ENCODE data around the gene MUC6.
"Not testable (repeated sequence)": the region's sequence is repeated elsewhere in the genome, so short reads cannot be mapped to it uniquely, and the experiment has no call there.

DNA sequence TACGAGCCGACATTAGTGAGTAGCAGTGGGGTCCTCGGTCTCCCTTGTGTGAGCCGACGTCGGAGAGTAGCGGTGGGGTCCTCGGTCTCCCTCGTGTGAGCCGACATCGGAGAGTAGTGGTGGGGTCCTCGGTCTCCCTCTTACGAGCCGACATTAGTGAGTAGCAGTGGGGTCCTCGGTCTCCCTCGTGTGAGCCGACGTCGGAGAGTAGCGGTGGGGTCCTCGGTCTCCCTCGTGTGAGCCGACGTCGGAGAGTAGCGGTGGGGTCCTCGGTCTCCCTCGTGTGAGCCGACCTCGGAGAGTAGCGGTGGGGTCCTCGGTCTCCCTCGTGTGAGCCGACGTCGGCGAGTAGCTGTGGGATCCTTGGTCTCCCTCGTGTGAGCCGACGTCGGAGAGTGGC lies 61.1 kb downstream of the MUC6 start:
- TF ChIP-seq, protein P1, sequence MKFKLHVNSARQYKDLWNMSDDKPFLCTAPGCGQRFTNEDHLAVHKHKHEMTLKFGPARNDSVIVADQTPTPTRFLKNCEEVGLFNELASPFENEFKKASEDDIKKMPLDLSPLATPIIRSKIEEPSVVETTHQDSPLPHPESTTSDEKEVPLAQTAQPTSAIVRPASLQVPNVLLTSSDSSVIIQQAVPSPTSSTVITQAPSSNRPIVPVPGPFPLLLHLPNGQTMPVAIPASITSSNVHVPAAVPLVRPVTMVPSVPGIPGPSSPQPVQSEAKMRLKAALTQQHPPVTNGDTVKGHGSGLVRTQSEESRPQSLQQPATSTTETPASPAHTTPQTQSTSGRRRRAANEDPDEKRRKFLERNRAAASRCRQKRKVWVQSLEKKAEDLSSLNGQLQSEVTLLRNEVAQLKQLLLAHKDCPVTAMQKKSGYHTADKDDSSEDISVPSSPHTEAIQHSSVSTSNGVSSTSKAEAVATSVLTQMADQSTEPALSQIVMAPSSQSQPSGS (CRISPR knock-in tag; IDR thresholded peaks at IDR 0.05), result not testable (repeated sequence)
- TF ChIP-seq ZNF507 (tag; conservative IDR thresholded peaks at IDR 0.05); PRMT5 (CRISPR knock-in tag; IDR thresholded peaks at IDR 0.05); RBM39 (optimal IDR thresholded peaks at IDR 0.05; ENCODE audit: low read depth, low read length): not testable (repeated sequence)
- TF ChIP-seq, protein P2, sequence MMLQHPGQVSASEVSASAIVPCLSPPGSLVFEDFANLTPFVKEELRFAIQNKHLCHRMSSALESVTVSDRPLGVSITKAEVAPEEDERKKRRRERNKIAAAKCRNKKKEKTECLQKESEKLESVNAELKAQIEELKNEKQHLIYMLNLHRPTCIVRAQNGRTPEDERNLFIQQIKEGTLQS (IDR thresholded peaks at IDR 0.05), result not testable (repeated sequence)
- TF ChIP-seq, protein P2 (CRISPR knock-in tag; conservative IDR thresholded peaks at IDR 0.05), result not testable (repeated sequence)
- TF ChIP-seq, protein P3, sequence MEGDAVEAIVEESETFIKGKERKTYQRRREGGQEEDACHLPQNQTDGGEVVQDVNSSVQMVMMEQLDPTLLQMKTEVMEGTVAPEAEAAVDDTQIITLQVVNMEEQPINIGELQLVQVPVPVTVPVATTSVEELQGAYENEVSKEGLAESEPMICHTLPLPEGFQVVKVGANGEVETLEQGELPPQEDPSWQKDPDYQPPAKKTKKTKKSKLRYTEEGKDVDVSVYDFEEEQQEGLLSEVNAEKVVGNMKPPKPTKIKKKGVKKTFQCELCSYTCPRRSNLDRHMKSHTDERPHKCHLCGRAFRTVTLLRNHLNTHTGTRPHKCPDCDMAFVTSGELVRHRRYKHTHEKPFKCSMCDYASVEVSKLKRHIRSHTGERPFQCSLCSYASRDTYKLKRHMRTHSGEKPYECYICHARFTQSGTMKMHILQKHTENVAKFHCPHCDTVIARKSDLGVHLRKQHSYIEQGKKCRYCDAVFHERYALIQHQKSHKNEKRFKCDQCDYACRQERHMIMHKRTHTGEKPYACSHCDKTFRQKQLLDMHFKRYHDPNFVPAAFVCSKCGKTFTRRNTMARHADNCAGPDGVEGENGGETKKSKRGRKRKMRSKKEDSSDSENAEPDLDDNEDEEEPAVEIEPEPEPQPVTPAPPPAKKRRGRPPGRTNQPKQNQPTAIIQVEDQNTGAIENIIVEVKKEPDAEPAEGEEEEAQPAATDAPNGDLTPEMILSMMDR (IDR thresholded peaks at IDR 0.05 in 2 of 3, conservative IDR thresholded peaks at IDR 0.05 in 1 of 3; ENCODE audit: insufficient read depth in 2 of 3, low read depth in 1 of 3, low read length in 3 of 3), result not testable (repeated sequence)
- TF ChIP-seq, protein P4, sequence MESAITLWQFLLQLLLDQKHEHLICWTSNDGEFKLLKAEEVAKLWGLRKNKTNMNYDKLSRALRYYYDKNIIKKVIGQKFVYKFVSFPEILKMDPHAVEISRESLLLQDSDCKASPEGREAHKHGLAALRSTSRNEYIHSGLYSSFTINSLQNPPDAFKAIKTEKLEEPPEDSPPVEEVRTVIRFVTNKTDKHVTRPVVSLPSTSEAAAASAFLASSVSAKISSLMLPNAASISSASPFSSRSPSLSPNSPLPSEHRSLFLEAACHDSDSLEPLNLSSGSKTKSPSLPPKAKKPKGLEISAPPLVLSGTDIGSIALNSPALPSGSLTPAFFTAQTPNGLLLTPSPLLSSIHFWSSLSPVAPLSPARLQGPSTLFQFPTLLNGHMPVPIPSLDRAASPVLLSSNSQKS (CRISPR knock-in tag; IDR thresholded peaks at IDR 0.05), result not testable (repeated sequence)

All from K562 (cell line).